ENCODE measurements around the gene TIAM2.
"Not testable (repeated sequence)": the region's sequence is repeated elsewhere in the genome, so short reads cannot be mapped to it uniquely, and the experiment has no call there.

TIAM2 gene

GRCh38 chr6:155064303-155064702 lies 69.2 kb downstream of the TIAM2 start:
- DNase-seq = no peak

DNA sequence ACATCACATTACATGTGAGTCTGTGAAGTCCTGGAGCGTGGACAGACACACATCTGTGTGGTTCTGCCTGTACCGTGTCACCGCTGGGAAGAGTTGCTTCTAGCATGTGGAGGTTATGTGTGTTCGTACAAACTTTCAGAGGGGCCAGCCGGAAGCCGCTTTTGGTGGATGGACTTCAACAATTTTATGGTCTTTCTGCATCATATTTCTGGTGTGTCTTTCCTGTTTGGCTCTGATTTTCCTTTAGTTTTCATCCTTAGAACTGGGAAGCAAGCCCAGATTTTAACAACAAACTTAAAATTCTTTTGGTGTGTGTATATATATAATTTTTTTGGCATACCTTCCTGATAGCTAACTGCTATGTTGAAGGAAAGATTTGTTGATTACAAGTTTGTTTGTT lies 71.2 kb downstream of the TIAM2 start:
- no peak for DNase-seq

- no peak for DNase-seq
These were observed 72.0 kb downstream of the TIAM2 start for GRCh38 chr6:155066921-155067680.

DNA sequence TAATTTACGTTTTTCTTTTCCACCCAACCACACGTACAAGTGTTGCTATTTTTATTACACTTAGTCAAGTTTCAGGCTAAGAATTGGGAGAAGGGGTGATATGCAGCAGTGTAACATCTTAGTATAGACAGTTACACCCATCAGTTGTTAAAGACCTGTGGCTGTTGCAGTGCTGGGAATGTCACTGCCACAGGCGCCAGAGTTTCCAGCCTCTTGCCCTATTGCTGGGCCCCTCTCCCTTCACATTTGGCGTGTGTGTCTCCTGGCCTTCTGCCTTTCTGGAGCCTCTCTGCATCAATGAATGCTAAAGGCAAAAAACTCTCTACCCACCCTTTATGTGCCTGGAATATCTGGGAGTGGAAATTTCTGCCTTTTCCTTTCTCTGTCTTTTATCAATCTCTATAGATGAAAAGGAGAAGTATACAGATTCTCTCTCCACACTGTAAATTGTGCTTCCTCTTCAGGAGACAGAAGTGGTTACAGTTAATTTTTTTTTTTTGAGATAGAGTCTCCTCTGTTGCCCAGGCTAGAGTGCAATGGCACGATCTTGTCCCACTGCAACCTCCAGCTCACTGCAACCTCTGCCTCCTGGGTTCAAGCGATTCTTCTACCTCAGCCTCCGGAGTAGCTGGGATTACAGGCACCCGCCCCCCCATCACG lies 73.0 kb downstream of the TIAM2 start:
- DNase-seq = peak; percentile 26

DNA sequence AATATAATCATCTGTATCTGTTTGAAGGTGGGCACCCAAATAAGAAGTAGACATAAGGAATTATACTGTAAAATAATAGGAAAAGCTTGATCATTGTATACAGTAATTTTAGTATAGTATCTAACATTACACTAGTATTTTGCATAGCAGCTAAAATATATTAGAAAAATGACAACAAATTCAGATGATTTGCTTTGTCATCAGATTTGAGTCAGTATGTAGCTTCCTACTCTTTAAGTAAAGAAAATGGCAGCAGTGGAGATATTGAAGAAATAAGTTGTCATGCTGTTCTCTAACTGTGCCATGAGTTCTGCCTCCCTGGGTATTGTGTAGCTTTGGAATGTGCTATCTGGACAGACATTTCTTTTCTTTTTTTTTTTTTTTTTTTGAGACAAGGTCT lies 74.4 kb downstream of the TIAM2 start:
- no peak for DNase-seq

DNA sequence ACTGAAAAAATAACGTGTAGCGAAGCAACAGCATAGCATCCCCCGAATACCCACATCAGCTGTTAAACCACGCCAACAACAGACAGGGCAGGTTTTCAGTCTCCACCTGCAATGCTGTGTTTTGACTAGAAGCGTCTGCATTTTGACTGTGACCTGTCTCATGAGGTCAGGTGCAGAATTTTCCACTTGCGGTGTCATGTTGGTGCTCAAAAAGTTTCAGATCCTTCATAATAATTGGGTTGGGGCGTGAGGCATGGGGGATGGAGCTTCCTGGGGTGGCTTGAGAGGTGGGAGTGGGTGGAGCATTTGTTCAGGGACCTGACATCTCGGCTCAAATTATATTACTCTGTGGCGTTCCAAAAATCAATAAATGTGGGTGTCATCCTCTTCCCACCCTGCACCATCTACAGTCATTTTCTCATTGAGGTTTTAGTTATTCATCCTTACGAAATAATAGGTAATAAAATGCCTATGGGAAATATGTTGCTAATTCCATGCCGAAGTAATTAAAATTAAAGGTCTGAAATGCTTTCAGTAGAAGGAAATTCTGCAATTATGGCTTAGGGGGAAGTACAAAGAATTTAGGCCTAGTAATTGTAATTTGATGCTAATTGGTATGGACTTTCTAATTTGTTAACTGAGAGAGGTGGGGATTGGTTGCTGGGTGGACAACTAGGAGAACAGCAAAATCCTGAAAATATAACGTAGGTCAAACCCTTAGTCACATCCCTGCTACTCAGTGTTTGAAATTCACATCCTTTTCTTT lies 81.0 kb downstream of the TIAM2 start:
- no peak for DNase-seq

- no peak for DNase-seq
These were observed 82.2 kb downstream of the TIAM2 start for GRCh38 chr6:155077331-155077730.

- DNase-seq = peak; percentile 8
These were observed 82.7 kb downstream of the TIAM2 start for GRCh38 chr6:155077784-155078183.

- DNase-seq = no peak
These were observed 83.2 kb downstream of the TIAM2 start for GRCh38 chr6:155078331-155078745.

DNA sequence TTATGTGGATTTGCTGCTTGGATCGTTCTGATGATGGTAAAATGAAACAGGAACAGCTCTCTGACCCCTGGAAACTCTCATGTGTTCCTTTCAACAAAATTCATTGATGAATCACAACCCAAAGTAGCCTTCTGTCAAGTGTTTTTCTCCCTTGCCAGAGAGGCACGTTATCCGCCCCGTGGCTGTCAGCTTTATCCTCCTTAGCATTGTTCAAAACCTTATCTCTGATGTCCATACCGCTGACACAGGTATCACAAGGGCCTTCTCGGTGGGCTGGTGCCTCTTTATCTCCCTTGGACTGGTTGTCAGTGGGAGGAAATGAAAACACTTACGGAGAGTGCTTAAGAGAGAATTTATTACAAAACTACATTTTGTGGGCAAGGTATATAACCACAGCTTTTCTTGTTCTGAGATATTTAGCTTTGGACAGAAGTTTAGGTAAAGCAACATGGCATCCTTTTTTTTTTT lies 84.9 kb downstream of the TIAM2 start:
- peak; percentile 23 for DNase-seq

GRCh38 chr6:155080881-155081845 lies 86.0 kb downstream of the TIAM2 start:
- DNase-seq = no peak

DNA sequence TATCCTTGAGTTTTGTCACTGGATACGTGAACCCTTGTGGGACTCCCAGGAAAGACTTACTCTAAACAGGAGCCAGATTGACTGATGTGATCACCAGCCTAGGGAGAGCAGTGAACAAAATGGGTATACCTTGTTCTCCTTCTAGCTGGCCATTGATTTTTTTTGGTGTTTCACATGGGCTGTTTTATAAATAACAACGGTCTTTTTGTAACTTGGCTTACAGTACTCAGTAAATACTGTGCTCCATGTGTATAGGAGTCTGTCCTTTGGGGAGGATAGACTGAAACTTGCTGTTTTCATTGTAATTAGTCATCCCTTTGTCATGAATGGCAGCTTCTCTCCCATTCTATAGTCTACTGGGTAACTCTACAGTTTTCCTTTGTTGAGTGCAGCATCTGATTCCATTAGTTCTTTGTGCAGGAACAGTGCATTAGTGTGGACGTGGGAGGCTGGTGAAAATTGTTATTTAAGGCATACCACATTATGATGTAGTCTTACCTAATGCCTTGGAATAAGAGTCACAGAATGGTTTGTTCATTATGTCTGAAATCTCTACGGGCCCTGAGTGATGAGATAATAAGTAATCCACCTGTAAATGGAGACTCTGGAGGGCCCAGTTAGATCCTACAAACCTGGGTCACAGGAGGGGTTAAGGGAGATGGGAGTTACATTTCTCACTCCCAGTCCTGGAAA lies 89.5 kb downstream of the TIAM2 start:
- no peak for DNase-seq

- no peak for DNase-seq
These were observed 90.6 kb downstream of the TIAM2 start for GRCh38 chr6:155085582-155086257.

DNA sequence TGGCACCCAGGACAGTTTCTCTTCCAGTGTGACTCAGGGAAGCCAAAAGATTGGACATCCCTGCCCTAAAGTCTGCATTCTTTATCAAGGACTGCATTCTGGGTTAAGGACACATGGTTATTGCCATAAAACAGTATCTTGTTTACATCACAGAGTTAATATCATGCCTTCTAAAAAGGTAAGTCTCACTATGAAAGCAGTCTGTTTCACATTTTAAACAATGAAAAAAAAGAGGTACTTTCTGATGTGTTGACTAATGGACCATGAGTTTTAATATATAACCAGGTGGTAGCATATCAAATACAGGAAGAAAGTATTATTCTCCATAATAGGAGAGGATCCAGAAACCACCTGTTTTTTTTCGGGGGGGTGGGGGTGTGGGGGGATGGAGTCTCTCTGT lies 93.7 kb downstream of the TIAM2 start:
- DNase-seq = no peak

GRCh38 chr6:155089746-155090145 lies 94.6 kb downstream of the TIAM2 start:
- DNase-seq = no peak

- DNase-seq = no peak
These were observed 95.1 kb downstream of the TIAM2 start for GRCh38 chr6:155090166-155090565.

- no peak for DNase-seq
These were observed 96.6 kb downstream of the TIAM2 start for GRCh38 chr6:155091756-155092155.

- DNase-seq = no peak
These were observed 98.3 kb downstream of the TIAM2 start for GRCh38 chr6:155093430-155093829.

GRCh38 chr6:155100087-155100486 lies 105.0 kb downstream of the TIAM2 start:
- DNase-seq = no peak

DNA sequence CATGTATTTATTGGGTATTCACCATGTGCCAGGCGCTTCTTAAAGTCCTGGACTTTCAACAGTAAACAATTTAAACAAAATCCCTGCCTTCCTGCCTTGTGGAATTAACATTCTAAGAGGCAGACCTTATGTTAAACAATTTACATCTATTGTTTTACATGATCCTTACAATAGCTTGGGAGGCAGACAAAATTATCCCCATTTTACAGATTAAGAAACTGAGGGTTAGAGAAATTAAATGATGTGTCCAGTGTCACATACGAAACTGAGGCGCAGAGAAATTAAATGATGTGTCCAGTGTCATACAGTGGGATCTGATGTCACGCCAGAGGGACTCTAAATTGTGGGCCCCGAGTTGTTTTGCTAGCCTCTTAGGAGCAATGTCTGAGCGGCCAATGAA lies 105.5 kb downstream of the TIAM2 start:
- no peak for DNase-seq

- DNase-seq = not testable (repeated sequence)
These were observed 108.0 kb downstream of the TIAM2 start for GRCh38 chr6:155103083-155103645.

Measured in inflammatory macrophage treated with lipopolysaccharide for 4 hours (primary cell).